T47D (cell line): Measurements from ENCODE around the gene PDCD2L.
"Not testable (repeated sequence)": the region's sequence is repeated elsewhere in the genome, so short reads cannot be mapped to it uniquely, and the experiment has no call there.

Source experiments
- DNase-seq, 2 experiments: peaks; one replicate each; pipeline versions ENCODE4 v3.0.0 to v3.0.0-alpha.2; 2011 to 2012; ENCODE audit warnings: low read depth in 1 of 2, low spot score in 1 of 2
- JUND ChIP-seq: IDR thresholded peaks from 2 replicates; pipeline ENCODE4 v1.6.1; 2012; ENCODE audit warnings: low read depth
- in situ Hi-C: cut with HindIII; loops from 2 replicates; pipeline ENCODE4 v1.10.0; 2016; ENCODE audit warnings: low sequenced_read_pairs, low pct_unique_long_range_greater_than_20kb

The PDCD2L gene

DNA sequence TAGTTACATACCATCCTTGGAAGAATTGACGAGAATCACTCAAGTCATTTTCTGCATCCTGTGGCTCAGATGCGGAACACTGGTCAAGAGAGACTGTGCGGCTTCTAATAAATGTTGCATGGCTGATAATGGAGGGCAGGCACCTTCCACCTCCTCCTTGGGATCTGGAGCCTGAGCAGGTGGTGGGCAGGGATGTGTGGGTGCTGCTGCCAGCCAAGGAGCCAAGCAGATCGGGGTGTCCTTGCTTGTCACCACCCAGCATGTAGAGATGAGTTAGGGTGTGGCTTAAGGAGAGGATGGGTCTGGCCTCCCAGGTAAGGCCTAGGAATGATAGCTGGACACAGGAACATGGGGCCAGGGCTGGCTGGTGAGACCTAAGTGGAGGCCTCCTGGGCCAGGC lies 21.7 kb upstream of the PDCD2L start:
- no peak for TF ChIP-seq JUND
- in situ Hi-C loops = no loop called here
- no peak for DNase-seq

- DNase-seq = no peak
Measured at GRCh38 chr19:34383599-34383998, 20.6 kb upstream of the PDCD2L start.

DNA sequence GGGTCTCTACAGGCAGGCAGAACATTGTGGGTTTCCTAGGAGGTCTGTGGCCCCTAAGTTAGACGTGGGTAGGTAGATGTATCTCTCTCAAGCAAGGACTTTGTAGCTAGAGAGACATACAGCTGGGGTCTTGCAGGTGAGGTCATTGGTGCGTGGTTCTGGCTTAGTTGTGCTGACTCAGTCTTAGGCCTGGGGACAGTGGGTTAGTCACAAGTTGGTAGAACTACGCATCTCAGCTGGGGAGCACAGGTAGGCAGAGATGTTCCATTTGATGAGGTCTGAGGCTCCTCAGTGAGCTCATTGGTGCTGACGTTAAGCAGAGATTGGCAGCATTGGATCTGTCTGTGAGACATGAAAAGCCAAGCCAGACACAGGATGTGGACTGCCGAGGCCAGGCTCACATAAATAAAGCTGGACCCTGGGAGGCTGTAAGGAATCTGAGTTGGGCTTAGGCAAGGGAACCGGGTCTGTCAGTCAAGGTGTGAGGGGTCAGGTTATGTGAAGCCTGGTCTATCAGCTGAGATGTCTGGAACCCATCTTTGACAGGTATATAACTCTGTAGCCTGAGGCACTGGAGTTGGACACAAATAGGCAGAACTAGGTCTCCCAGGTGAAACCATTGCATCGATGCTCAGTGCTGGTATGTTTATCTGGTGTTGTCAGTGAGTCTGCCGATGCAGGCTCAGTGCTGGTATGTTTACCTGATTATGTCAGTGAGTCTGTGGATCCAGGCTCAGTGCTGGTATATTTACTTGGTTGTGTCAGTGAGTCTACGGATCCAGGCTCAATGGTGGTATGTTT lies 17.4 kb upstream of the PDCD2L start:
- TF ChIP-seq JUND = no peak
- DNase-seq = no peak
- in situ Hi-C loops = no loop called here

More at GRCh38 chr19:34383599-34383998, 20.6 kb upstream of the PDCD2L start:
- in situ Hi-C loops = no loop called here
- TF ChIP-seq JUND = no peak

GRCh38 chr19:34387446-34387810 lies 16.8 kb upstream of the PDCD2L start:
- in situ Hi-C loops = no loop called here

GRCh38 chr19:34388745-34389144 lies 15.5 kb upstream of the PDCD2L start:
- DNase-seq, in situ Hi-C loops: not testable (repeated sequence)

More at GRCh38 chr19:34387446-34387810, 16.8 kb upstream of the PDCD2L start:
- TF ChIP-seq JUND = no peak
- no peak for DNase-seq

GRCh38 chr19:34391813-34392212 lies 12.4 kb upstream of the PDCD2L start:
- in situ Hi-C loops = no loop called here
- no peak for DNase-seq
- TF ChIP-seq JUND = no peak

DNA sequence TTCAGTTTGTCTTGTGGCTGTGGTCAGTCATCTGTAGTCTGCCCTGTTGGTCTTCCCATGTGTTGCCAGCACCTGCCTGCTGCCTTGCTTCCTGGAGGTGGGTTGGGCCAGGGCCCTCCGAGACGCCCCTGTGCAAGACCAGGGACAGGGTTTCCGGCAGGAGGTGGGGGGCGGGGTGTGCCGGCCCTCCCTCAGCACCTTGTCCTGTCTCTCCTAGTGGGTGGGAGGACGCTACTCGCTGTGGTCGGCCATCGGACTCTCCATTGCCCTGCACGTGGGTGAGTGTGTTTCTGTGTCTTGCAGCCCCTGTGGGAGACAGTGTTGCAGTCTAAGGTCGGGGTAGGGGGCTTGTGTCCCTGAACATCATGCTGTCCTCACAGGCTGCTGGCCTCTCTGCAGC lies 11.2 kb upstream of the PDCD2L start:
- in situ Hi-C loops = no loop called here
- no peak for TF ChIP-seq JUND
- no peak for DNase-seq

GRCh38 chr19:34393629-34394028 lies 10.6 kb upstream of the PDCD2L start:
- in situ Hi-C loops = no loop called here
- no peak for DNase-seq

DNA sequence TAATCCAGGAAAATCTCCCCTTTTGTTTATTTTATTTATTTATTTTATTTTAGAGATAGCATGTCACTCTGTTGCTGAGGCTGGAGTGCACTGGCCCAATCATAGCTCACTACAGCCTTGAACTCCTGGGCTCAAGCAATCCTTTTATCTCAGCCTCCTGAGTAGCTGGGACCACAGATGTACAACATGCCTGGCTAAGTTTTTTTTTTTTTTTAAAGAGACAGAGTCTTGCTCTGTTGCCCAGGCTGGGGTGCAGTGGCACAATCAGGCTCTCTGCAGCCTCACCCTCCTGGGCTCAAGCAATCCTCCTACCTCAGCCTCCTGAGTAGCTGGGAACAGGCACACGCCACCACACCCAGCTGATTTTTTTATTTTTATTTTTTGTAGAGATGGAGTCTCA lies 6.3 kb upstream of the PDCD2L start:
- no peak for DNase-seq
- no peak for TF ChIP-seq JUND
- in situ Hi-C loops = no loop called here

More at GRCh38 chr19:34393629-34394028, 10.6 kb upstream of the PDCD2L start:
- no peak for TF ChIP-seq JUND

GRCh38 chr19:34399886-34400285 lies 4.3 kb upstream of the PDCD2L start:
- DNase-seq = no peak
- in situ Hi-C loops = no loop called here
- TF ChIP-seq JUND = no peak

GRCh38 chr19:34400844-34401243 lies 3.4 kb upstream of the PDCD2L start:
- in situ Hi-C loops, DNase-seq: not testable (repeated sequence)

DNA sequence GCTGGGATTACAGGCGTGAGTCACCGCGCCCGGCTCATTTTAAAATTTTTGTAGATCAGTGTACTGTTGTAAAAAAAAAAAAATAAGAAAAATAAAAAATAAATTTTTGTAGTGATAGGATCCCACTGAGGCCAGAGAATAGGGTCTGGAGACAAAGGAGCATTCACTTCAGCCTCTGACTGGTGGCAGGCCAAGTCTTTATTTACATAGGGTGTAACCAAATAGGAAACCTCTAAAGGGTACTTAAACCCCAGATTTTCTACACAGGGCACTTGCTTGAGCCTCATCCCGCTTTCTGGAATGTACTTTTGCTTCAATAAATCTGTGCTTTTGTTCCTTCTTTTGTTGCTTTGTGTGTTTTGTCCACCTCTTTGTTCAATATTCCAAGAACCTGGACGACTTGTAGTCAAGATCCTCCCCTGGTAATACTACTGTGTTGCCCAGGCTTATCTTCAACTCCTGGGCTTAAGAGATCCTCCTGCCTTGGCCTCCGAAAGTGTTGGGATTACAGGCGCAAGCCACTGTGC lies 2.1 kb upstream of the PDCD2L start:
- in situ Hi-C loops = no loop called here
- no peak for DNase-seq
- TF ChIP-seq JUND = no peak

GRCh38 chr19:34403784-34404108 lies 453 bp upstream of the PDCD2L start:
- TF ChIP-seq JUND = no peak
- in situ Hi-C loops = no loop called here
- DNase-seq = no peak
